Measurements from ENCODE around the gene ZC3H11A.
"Not testable (repeated sequence)": the region's sequence is repeated elsewhere in the genome, so short reads cannot be mapped to it uniquely, and the experiment has no call there.

ZC3H11A gene

GRCh38 chr1:203789966-203790365 lies 5.5 kb upstream of the ZC3H11A start:
- DNase-seq, result no peak

GRCh38 chr1:203791498-203791897 lies 3.9 kb upstream of the ZC3H11A start:
- no peak for DNase-seq

GRCh38 chr1:203792486-203792885 lies 2.9 kb upstream of the ZC3H11A start:
- DNase-seq, result no peak

GRCh38 chr1:203793561-203793960 lies 1.9 kb upstream of the ZC3H11A start:
- DNase-seq, result not testable (repeated sequence)

GRCh38 chr1:203794764-203795440 lies 521 bp upstream of the ZC3H11A start:
- DNase-seq, result no peak

GRCh38 chr1:203796236-203796605 lies 798 bp downstream of the ZC3H11A start:
- no peak for DNase-seq

GRCh38 chr1:203797216-203797615 lies 1.8 kb downstream of the ZC3H11A start:
- DNase-seq, result no peak

GRCh38 chr1:203797948-203798655 lies 2.7 kb downstream of the ZC3H11A start:
- DNase-seq, result no peak

- DNase-seq, result no peak
Measured at GRCh38 chr1:203799157-203799556, 3.7 kb downstream of the ZC3H11A start.

- DNase-seq, result no peak
Measured at GRCh38 chr1:203799971-203800370, 4.5 kb downstream of the ZC3H11A start.

- no peak for DNase-seq
Measured at GRCh38 chr1:203805689-203806088, 10.3 kb downstream of the ZC3H11A start.

GRCh38 chr1:203807196-203807595 lies 11.8 kb downstream of the ZC3H11A start:
- DNase-seq, result no peak

GRCh38 chr1:203813581-203814341 lies 18.3 kb downstream of the ZC3H11A start:
- no peak for DNase-seq

GRCh38 chr1:203818399-203818798 lies 23.0 kb downstream of the ZC3H11A start:
- DNase-seq, result no peak

GRCh38 chr1:203823306-203823705 lies 27.9 kb downstream of the ZC3H11A start:
- DNase-seq, result no peak

- no peak for DNase-seq
Measured at GRCh38 chr1:203826175-203826574, 30.8 kb downstream of the ZC3H11A start.

- no peak for DNase-seq
Measured at GRCh38 chr1:203828002-203828401, 32.6 kb downstream of the ZC3H11A start.

GRCh38 chr1:203828503-203828902 lies 33.1 kb downstream of the ZC3H11A start:
- DNase-seq, result no peak

- not testable (repeated sequence) for DNase-seq
Measured at GRCh38 chr1:203829247-203829646, 33.8 kb downstream of the ZC3H11A start.

- DNase-seq, result no peak
Measured at GRCh38 chr1:203835476-203835875, 40.1 kb downstream of the ZC3H11A start.

- no peak for DNase-seq
Measured at GRCh38 chr1:203839081-203839480, 43.7 kb downstream of the ZC3H11A start.

GRCh38 chr1:203840208-203840808 lies 44.9 kb downstream of the ZC3H11A start:
- DNase-seq, result no peak

- DNase-seq, result no peak
Measured at GRCh38 chr1:203842559-203842876, 47.1 kb downstream of the ZC3H11A start.

- DNase-seq, result no peak
Measured at GRCh38 chr1:203843435-203843834, 48.0 kb downstream of the ZC3H11A start.

Measured in SHP77 treated with DMSO at 0.1 percent for 48 hours (cell line).